Measurements from ENCODE around the gene CENATAC. TPM values are rescaled to one million over a fixed set of nuclear protein-coding genes. Genes with fewer than 3 reads are reported as not detected.

The CENATAC gene
- total RNA-seq, 2 donors from 2014 or later, result 11.9 to 19.0 TPM

DNA sequence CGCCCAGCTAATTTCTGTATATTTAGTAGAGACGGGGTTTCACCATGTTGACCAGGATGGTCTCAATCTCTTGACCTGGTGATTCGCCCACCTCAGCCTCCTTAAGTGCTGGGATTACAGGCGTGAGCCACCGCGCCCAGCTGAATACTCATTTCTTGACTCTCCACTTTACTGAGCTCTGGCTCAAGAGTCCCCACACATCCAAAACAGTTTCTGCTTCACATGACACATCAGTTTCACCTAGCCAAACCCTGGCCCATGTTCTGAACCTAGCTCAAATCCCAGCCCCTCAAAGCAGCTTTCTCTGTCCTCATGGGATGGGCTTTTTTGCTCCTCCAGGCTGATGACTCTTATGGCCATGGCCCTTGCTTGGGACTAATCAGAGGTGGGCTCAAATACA, 49.3 kb downstream of the CENATAC start:
- TF ChIP-seq, protein P1, sequence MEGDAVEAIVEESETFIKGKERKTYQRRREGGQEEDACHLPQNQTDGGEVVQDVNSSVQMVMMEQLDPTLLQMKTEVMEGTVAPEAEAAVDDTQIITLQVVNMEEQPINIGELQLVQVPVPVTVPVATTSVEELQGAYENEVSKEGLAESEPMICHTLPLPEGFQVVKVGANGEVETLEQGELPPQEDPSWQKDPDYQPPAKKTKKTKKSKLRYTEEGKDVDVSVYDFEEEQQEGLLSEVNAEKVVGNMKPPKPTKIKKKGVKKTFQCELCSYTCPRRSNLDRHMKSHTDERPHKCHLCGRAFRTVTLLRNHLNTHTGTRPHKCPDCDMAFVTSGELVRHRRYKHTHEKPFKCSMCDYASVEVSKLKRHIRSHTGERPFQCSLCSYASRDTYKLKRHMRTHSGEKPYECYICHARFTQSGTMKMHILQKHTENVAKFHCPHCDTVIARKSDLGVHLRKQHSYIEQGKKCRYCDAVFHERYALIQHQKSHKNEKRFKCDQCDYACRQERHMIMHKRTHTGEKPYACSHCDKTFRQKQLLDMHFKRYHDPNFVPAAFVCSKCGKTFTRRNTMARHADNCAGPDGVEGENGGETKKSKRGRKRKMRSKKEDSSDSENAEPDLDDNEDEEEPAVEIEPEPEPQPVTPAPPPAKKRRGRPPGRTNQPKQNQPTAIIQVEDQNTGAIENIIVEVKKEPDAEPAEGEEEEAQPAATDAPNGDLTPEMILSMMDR (IDR thresholded peaks at IDR 0.05), result no peak
- Histone ChIP-seq H3K36me3 (peaks cover 25% of the 10 kb centered on the region), H3K27ac (no peak overlapping the region), H3K4me3 (no peak overlapping the region), H3K9me3 (no peaks in the 10 kb centered on the region), H3K9ac (ENCODE audit: low read depth in 2 of 2, low read length in 2 of 2) (no peak overlapping the region), H3K27me3 (no peaks in the 10 kb centered on the region), H3K4me1 (no peaks in the 10 kb centered on the region)
- intact Hi-C loops (cut with DNase I), result no loop called here
- DNase-seq, result no peak

DNA sequence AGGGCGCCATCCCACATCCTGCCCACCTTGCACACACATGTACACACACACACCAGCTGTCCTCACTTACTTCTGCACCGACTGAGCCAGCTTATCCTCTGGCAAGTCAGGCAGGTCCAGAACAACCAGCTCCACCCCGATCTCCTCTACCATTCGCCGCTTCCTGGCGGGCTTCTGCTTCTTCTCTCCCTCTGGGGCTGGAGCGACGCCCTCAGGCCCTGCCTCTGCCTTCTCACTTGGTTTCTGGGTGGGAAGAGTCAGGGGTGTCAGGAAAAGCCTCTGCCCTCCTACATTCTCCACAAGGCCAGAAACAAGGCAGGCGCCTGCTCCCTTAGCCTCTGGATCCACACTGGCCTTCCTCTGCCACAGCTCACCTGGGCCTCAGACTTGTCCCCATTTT, 50.7 kb downstream of the CENATAC start:
- Histone ChIP-seq H3K9me3 (no peaks in the 10 kb centered on the region), H3K27ac (no peak overlapping the region), H3K9ac (ENCODE audit: low read depth in 2 of 2, low read length in 2 of 2) (no peak overlapping the region), H3K4me3 (no peak overlapping the region), H3K27me3 (no peaks in the 10 kb centered on the region), H3K36me3 (peaks cover 33% of the 10 kb centered on the region), H3K4me1 (no peaks in the 10 kb centered on the region)
- intact Hi-C loops (cut with DNase I), result no loop called here
- DNase-seq, result no peak
- TF ChIP-seq, protein P1 (IDR thresholded peaks at IDR 0.05), result no peak

DNA sequence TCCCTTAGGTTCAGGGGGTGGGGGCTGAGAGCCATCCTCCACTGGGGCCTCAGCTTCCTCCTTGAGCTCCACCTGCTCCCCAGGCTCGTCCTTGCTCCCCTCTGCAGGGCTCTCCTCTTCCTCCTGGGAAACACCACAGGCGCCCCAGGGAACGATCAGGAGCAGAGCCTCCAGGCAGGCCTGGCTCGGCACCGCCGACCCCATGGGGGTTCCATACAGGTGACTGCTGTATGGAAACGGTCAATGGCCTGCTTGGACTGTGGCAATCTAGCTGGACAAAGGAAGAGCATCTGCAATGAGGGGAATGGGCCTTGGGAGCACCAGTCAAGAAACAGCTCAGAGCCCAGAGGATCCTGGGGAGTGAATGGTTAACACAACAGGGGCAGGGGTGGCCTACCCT, 51.1 kb downstream of the CENATAC start:
- H3K36me3 ChIP-seq, result peaks cover 35% of the 10 kb centered on the region
- H3K9ac ChIP-seq (ENCODE audit: low read depth in 2 of 2, low read length in 2 of 2), result no peak overlapping the region
- TF ChIP-seq, protein P1 (IDR thresholded peaks at IDR 0.05), result no peak
- H3K27me3 ChIP-seq, result no peaks in the 10 kb centered on the region
- no peaks in the 10 kb centered on the region for H3K4me1 ChIP-seq
- intact Hi-C loops (cut with DNase I), result no loop called here
- no peak overlapping the region for H3K27ac ChIP-seq
- no peaks in the 10 kb centered on the region for H3K9me3 ChIP-seq
- H3K4me3 ChIP-seq, result no peak overlapping the region
- no peak for DNase-seq

DNA sequence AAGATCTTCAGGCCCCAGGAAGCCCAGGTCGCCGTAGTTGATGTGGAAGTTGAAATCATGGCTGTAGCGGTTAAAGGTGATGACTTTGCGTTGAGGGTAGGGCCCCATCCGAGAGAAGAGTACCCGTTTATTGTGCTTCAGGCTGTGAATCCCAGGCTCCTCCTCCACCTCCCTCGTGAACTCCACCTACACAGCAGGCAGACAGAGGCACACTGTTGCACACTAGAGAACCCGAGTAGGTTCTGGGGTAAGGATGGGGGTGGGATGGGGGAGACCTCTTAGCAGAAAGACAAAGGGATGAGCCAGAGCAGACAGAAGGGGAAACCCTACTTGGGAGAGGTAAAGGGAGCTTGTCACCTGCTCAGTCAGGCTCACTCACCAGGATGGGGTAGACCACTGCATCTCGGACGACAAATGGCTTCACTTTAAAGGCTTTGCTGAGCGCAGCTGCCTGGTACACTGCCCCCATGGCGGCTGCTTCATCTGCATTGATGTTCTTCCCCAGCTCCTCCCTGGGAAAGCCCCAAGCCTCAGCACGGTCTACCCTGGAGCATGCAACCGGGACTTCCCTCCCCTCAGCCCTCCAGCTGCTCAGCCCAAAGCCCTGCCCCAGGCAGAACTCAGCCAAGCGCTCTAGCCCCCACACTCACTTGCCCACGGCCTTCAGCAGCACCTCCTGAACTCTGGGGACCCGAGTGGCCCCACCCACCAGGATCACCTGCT, 53.7 kb downstream of the CENATAC start:
- peaks cover 34% of the 10 kb centered on the region for H3K36me3 ChIP-seq
- no peaks in the 10 kb centered on the region for H3K9me3 ChIP-seq
- H3K9ac ChIP-seq (ENCODE audit: low read depth in 2 of 2, low read length in 2 of 2), result no peak overlapping the region
- TF ChIP-seq, protein P1 (IDR thresholded peaks at IDR 0.05), result no peak
- no peaks in the 10 kb centered on the region for H3K27me3 ChIP-seq
- intact Hi-C loops (cut with DNase I), result no loop called here
- H3K4me3 ChIP-seq, result no peak overlapping the region
- no peak for DNase-seq
- H3K4me1 ChIP-seq, result no peaks in the 10 kb centered on the region
- no peak overlapping the region for H3K27ac ChIP-seq

DNA sequence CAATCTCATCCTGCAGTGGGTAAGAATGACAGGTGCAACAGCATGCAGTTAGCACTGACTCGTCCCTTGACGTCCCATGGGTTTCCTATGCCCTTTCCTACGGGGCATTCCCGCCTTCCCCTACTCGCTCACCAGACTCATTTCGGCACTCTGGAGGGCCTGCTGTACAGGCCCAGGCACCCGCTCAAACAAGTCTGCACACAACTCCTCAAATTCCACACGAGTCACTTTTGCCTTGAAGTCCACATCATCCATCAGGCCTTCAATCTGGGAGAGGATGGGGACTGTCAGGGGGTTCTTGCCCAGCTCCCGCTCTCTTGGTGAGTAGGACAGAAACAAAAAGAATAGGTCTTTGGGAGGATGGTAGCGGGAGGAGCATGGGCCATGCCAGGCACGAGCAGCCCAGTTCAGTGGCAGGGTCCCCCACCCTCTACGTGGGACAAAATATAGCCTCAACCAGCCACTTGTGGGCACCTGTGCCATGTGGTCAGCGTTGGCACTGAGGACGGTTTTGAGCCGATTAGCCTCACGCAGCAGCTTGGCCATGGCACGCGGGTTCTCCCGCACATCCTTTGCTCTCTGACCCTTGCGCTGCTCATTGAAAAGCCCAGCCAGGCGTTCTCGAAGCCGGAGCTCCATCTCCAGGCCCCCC, 54.4 kb downstream of the CENATAC start:
- H3K9ac ChIP-seq (ENCODE audit: low read depth in 2 of 2, low read length in 2 of 2), result no peak overlapping the region
- H3K4me3 ChIP-seq, result no peak overlapping the region
- no peak for DNase-seq
- TF ChIP-seq, protein P1 (IDR thresholded peaks at IDR 0.05), result no peak
- intact Hi-C loops (cut with DNase I), result no loop called here
- peaks cover 30% of the 10 kb centered on the region for H3K36me3 ChIP-seq
- no peaks in the 10 kb centered on the region for H3K9me3 ChIP-seq
- H3K4me1 ChIP-seq, result no peaks in the 10 kb centered on the region
- H3K27me3 ChIP-seq, result no peaks in the 10 kb centered on the region
- H3K27ac ChIP-seq, result no peak overlapping the region

All from colonic mucosa (tissue), 4 donors.